Lower leg skin (tissue), 4 donors: ENCODE data around the gene TRMT13. TPM values are rescaled to one million over a fixed set of nuclear protein-coding genes. Genes with fewer than 3 reads are reported as not detected.

Source experiments
- DNase-seq, 2 donors: peaks; one replicate each; pipeline ENCODE4 v3.0.0-alpha.2; 2019; ENCODE audit warnings: low spot score in 2 of 2
- H3K4me3 ChIP-seq: fragments of 200-600 bp; sonication (generic); 2 replicates; pipeline ENCODE4 v1.5.1; 2017; ENCODE audit warnings: mild to moderate bottlenecking, low read depth; ENCODE audit not compliant: poor library complexity, severe bottlenecking
- CTCF ChIP-seq, 3 donors: fragments of 450-650 bp; IDR thresholded peaks; one replicate each; pipeline ENCODE4 v1.5.1; 2016; ENCODE audit warnings: antibody characterized with exemption in 3 of 3, mild to moderate bottlenecking in 3 of 3, moderate library complexity in 2 of 3
- POLR2A ChIP-seq, 2 donors: fragments of 450-650 bp; IDR thresholded peaks; one replicate each; pipeline ENCODE4 v1.6.1; 2016 to 2017; ENCODE audit warnings: antibody characterized with exemption in 2 of 2, mild to moderate bottlenecking in 1 of 2, moderate library complexity in 1 of 2
- WGBS, 2 donors: methylation state at CpG; one replicate each; pipeline ENCODE4 v1.1.5; 2018; 5-methylcytosine and 5-hydroxymethylcytosine counted together
- intact Hi-C: fragments of 100-400 bp; cut with DNase I; formaldehyde crosslinking; loops from one replicate; pipeline ENCODE4 v1.15.0; 2023; ENCODE audit warnings: low total_unique reads
- total RNA-seq, 4 donors: library from RNA; depleted of rRNA; stranded (reverse); fragments of >200 nt; gene quantifications; one replicate each; pipeline ENCODE4 v1.1.0, GENCODE V29; 2016

TRMT13 gene
- total RNA-seq, 4 donors from 2014 or later = 10.3 to 43.5 (median 13.4) TPM

GRCh38 chr1:100164216-100164615 is 31.3 kb downstream of the TRMT13 start:
- 55 to 72% methylated on average over 2 of the region's 2 CpGs for WGBS, 2 donors
- intact Hi-C loops = no loop called here
- no peak for TF ChIP-seq CTCF (IDR thresholded peaks at IDR 0.05)
- TF ChIP-seq POLR2A (IDR thresholded peaks at IDR 0.05) = no peak
- DNase-seq = no peak
- no peak overlapping the region for H3K4me3 ChIP-seq

- TF ChIP-seq CTCF (IDR thresholded peaks at IDR 0.05) = no peak
- TF ChIP-seq POLR2A (IDR thresholded peaks at IDR 0.05) = no peak
- H3K4me3 ChIP-seq = no peak overlapping the region
- no peak for DNase-seq
- WGBS, 2 donors = 87 to 92% methylated on average over 5 of the region's 5 CpGs
- intact Hi-C loops = no loop called here
These were observed 31.7 kb downstream of the TRMT13 start for GRCh38 chr1:100164702-100165101.

- TF ChIP-seq CTCF (IDR thresholded peaks at IDR 0.05) = no peak
- no peak for TF ChIP-seq POLR2A (IDR thresholded peaks at IDR 0.05)
- WGBS, 2 donors = 97 to 98% methylated on average over 2 of the region's 2 CpGs
- no peak overlapping the region for H3K4me3 ChIP-seq
- DNase-seq = no peak
- intact Hi-C loops = no loop called here
These were observed 35.1 kb downstream of the TRMT13 start for GRCh38 chr1:100168051-100168450.

GRCh38 chr1:100177295-100178041 is 44.5 kb downstream of the TRMT13 start:
- no peak overlapping the region for H3K4me3 ChIP-seq
- DNase-seq = no peak
- WGBS, 2 donors = 89 to 90% methylated on average over 4 of the region's 4 CpGs
- no peak for TF ChIP-seq POLR2A (IDR thresholded peaks at IDR 0.05)
- TF ChIP-seq CTCF (IDR thresholded peaks at IDR 0.05) = no peak
- intact Hi-C loops = no loop called here

- WGBS, 2 donors = 67 to 73% methylated on average over 5 of the region's 5 CpGs
- no peak within 1 kb of the TSS for H3K4me3 ChIP-seq
- no peak for DNase-seq
- intact Hi-C loops = no loop called here
- TF ChIP-seq CTCF (IDR thresholded peaks at IDR 0.05) = no peak
- no peak for TF ChIP-seq POLR2A (IDR thresholded peaks at IDR 0.05)
These were observed 45.1 kb downstream of the TRMT13 start, which contains the start of gene LRRC39 for GRCh38 chr1:100178091-100178490. Gene LRRC39 (minus strand): TSS chr1:100178256. CDS start chr1:100168516, 9,740 bp downstream.

- intact Hi-C loops = no loop called here
- WGBS, 2 donors = 92 to 97% methylated on average over 4 of the region's 4 CpGs
- DNase-seq = no peak
- TF ChIP-seq POLR2A (IDR thresholded peaks at IDR 0.05) (no peak), CTCF (IDR thresholded peaks at IDR 0.05) (no peak)
- H3K4me3 ChIP-seq = no peak overlapping the region
These were observed 50.4 kb downstream of the TRMT13 start for GRCh38 chr1:100183370-100183769.
